ENCODE measurements around the gene SPNS3. TPM values are rescaled to one million over a fixed set of nuclear protein-coding genes. Genes with fewer than 3 reads are reported as not detected.

SPNS3 gene
- polyA plus RNA-seq, 1 of the 3 experiments (the other 2 are of a cell fraction): 0.05 TPM

GRCh38 chr17:4465786-4466185 lies 32.0 kb downstream of the SPNS3 start (continued):
- TF ChIP-seq REST (IDR thresholded peaks at IDR 0.05; ENCODE audit: low read depth, low read length) (no peak), FOXJ3 (CRISPR knock-in tag; IDR thresholded peaks at IDR 0.05) (no peak)

GRCh38 chr17:4467287-4467686 lies 33.5 kb downstream of the SPNS3 start:
- TF ChIP-seq SIN3A (IDR thresholded peaks at IDR 0.05; ENCODE audit: borderline replicate concordance, low read depth, low read length) (no peak), NRF1 (IDR thresholded peaks at IDR 0.05; ENCODE audit: low read depth, low read length) (no peak), SMC3 (IDR thresholded peaks at IDR 0.05; ENCODE audit: low read depth, low read length) (no peak), RCOR1 (IDR thresholded peaks at IDR 0.05; ENCODE audit: low read length) (no peak), MAX (IDR thresholded peaks at IDR 0.05; ENCODE audit: low read depth) (no peak), NFIC (IDR thresholded peaks at IDR 0.05; ENCODE audit: borderline replicate concordance) (no peak), RFX5 (IDR thresholded peaks at IDR 0.05; ENCODE audit: low read length) (no peak), POLR2AphosphoS5 (IDR thresholded peaks at IDR 0.05; ENCODE audit: low read depth, low read length) (no peak), REST (IDR thresholded peaks at IDR 0.05; ENCODE audit: low read depth, low read length) (no peak), GABPA (IDR thresholded peaks at IDR 0.05; ENCODE audit: low read depth) (no peak), FOXM1 (IDR thresholded peaks at IDR 0.05; ENCODE audit: low read depth) (no peak), FOSL2 (IDR thresholded peaks at IDR 0.05; ENCODE audit: borderline replicate concordance, low read depth) (no peak), USF2 (IDR thresholded peaks at IDR 0.05; ENCODE audit: borderline replicate concordance, low read depth, low read length) (no peak), JUND (IDR thresholded peaks at IDR 0.05) (no peak), MXI1 (IDR thresholded peaks at IDR 0.05; ENCODE audit: low read depth, low read length) (no peak), GATA2 (CRISPR knock-in tag; IDR thresholded peaks at IDR 0.05) (no peak)
- Histone ChIP-seq H3K9me2 (no peaks in the 10 kb centered on the region), H3K36me3 (replicated peaks in 1 of 2; ENCODE audit: control insufficient read depth in 1 of 2, insufficient read depth in 2 of 2, low read length in 1 of 2) (no peaks in the 10 kb centered on the region), H4K20me1 (ENCODE audit: insufficient read depth) (no peaks in the 10 kb centered on the region), H3K9ac (no peak overlapping the region), H3K9me3 (no peaks in the 10 kb centered on the region), H2AFZ (ENCODE audit: low read depth) (no peak overlapping the region), H3K4me2 (no peak overlapping the region), H3K4me1 (ENCODE audit: control insufficient read depth in 1 of 2, insufficient read depth in 2 of 2, low read depth in 1 of 2, low read length in 1 of 2) (peaks cover 0 to 6% of the 10 kb centered on the region in 2 experiments; a peak in 1 of 4 replicates), H3K27ac (ENCODE audit: low read depth in 2 of 2, low read length in 1 of 2) (no peak overlapping the region), H3F3A (replicated peaks; ENCODE audit: insufficient read depth) (no peaks in the 10 kb centered on the region), H3K4me3 (ENCODE audit: low read depth in 2 of 2, low read length in 1 of 2) (no peak overlapping the region), H3K79me2 (ENCODE audit: insufficient read depth) (no peaks in the 10 kb centered on the region), H3K27me3 (ENCODE audit: insufficient read depth) (no peaks in the 10 kb centered on the region)
- POLR2A ChIA-PET: no interaction called here
- no peak for DNase-seq
- 59% methylated on average over 7 of the region's 7 CpGs for WGBS (ENCODE audit: low lambda C conversion rate)
- CTCF ChIA-PET: no interaction called here
